GM12873 (cell line): ENCODE results near the gene HAP1.

ENCODE experiments used
- CTCF ChIP-seq: IDR thresholded peaks from 2 replicates; pipeline ENCODE4 v1.5.1; 2012; ENCODE audit warnings: low read depth, mild to moderate bottlenecking, moderate library complexity, low read length, control low read depth; ENCODE audit not compliant: insufficient read depth; ENCODE audit errors: missing control alignments

HAP1 gene

DNA sequence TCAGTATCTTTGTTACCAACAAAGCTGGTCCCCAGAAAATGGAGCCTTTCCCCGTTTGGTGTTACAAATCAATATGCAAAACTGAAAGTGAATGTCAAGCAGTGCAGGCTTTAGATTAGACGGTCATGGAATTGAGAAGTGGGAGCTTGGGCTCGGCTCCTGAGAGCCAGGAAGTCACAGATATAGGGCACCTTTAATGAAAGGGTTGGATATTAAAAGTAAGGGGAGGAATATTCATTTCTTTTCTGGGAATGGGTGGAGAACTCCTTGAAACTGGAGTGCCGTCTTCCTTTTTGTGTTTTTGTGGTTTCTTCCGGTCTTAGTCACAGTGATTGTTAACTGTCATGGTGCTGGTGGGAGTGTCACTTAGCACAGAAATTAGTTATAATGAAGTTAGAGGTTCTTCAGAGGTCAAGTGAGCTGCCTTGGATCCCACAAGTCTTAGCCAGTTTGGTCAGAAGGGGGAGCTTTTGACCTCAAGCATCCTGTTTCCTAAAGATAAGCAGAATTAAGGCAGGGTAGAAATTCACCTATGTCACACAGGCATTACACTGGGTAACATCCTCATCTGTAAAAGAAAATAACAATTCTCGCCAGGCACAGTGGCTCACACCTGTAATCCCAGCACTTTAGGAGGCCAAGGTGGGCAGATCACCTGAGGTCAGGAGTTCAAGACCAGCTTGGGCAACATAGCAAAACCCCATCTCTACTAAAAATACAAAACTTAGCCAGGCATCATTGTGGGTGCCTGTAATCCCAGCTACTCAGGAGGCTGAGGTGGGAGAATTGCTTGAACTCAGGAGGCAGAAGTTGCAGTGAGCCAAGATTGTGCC, 55.3 kb downstream of the HAP1 start:
- TF ChIP-seq CTCF = peak; percentile 49

DNA sequence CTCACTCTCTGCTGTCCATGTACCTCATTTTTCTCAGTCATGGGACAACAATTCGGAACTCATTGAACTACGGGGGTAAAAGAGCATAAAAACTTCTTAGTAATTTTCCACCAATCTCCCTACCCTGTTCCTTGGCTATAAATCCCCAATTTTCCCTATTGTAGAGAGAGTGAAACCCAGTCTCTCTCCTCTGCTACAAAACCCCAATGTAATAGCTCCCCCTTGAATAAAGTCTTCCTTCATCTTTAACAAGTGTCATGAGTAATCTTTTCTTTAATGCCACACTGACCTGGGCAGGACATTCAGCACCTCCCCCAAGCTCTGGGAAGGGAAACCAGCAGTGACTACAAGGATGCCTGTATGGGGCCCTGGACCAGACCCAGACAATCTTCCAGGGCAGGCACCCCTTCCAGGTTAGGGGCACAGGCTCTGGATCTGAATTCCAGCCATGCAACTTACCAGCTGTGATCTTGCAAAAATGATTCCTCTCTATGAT, 56.0 kb downstream of the HAP1 start:
- no peak for TF ChIP-seq CTCF

GRCh38 chr17:41676058-41676419, 58.4 kb downstream of the HAP1 start:
- TF ChIP-seq CTCF = no peak
